GM12878 (cell line): ENCODE data around the gene CDCA5. TPM values are rescaled to one million over a fixed set of nuclear protein-coding genes. Genes with fewer than 3 reads are reported as not detected.

Experiments
- ATAC-seq: fragments of 200-7000 bp; cut with Tn5 transposase; 3 replicates; pipeline ENCODE4 v1.9.1; 2020; ENCODE audit warnings: mild to moderate bottlenecking, moderate library complexity
- BruUV-seq: library from RNA; stranded (reverse); fragments of 400-500 nt; replicated peaks from 2 replicates; lab custom pipeline; 2021; lab: Mats Ljungman, UMichigan
- CTCF ChIA-PET: fragments of 300-600 bp; sonication (Branson Sonifier 250); formaldehyde crosslinking; extraction: SDS; loops from one replicate; lab custom pipeline; 2021; ENCODE audit warnings: inconsistent platforms; lab: Yijun Ruan, JAX
- POLR2A ChIA-PET: fragments of 350-600 bp; formaldehyde crosslinking; extraction: SDS; loops from one replicate; lab custom pipeline; 2021; ENCODE audit warnings: inconsistent platforms; lab: Charles Lee
- RAD21 ChIA-PET: fragments of 300-600 bp; sonication (Branson Sonifier 250); formaldehyde crosslinking; loops from one replicate; lab custom pipeline; 2023; ENCODE audit warnings: antibody characterized with exemption; ENCODE audit not compliant: unreplicated experiment; lab: Charles Lee
- SMC1A ChIA-PET: fragments of 300-600 bp; sonication (Branson Sonifier 250); formaldehyde crosslinking; loops from one replicate; lab custom pipeline; 2023; ENCODE audit not compliant: unreplicated experiment, uncharacterized antibody; lab: Charles Lee
- DNase-seq: peaks from one replicate; pipeline ENCODE4 v3.0.0-alpha.2; 2011; ENCODE audit warnings: low read depth, low spot score
- FAIRE-seq: peaks from 3 replicates; lab custom pipeline; 2011; peaks lifted over from hg19 to GRCh38; lab: Jason Lieb, UNC
- H2AFZ ChIP-seq: 2 replicates; pipeline ENCODE4 v1.6.0; 2011; ENCODE audit warnings: low read depth, low read length, control low read depth; ENCODE audit not compliant: control insufficient read depth
- H3K27ac ChIP-seq: 2 replicates; pipeline ENCODE4 v1.5.1; 2011; ENCODE audit warnings: control low read depth; ENCODE audit not compliant: control insufficient read depth, insufficient read depth
- H3K27me3 ChIP-seq, 2 experiments: replicated peaks in 1 of 2; 2 replicates each; pipeline versions ENCODE4 v1.6.0 to v1.6.1; 2011; ENCODE audit warnings: low read length in 1 of 2; ENCODE audit not compliant: control insufficient read depth in 2 of 2, insufficient read depth in 2 of 2
- H3K36me3 ChIP-seq, 2 experiments: 2 replicates each; pipeline ENCODE4 v1.5.1; 2011; ENCODE audit warnings: low read length in 1 of 2; ENCODE audit not compliant: control insufficient read depth in 2 of 2, insufficient read depth in 2 of 2
- H3K4me1 ChIP-seq: 2 replicates; pipeline ENCODE4 v1.6.1; 2011; ENCODE audit warnings: mild to moderate bottlenecking, low read length, moderate library complexity, mixed read lengths; ENCODE audit not compliant: control insufficient read depth, insufficient read depth
- H3K4me2 ChIP-seq: 2 replicates; pipeline ENCODE4 v1.6.0; 2011; ENCODE audit warnings: control low read depth; ENCODE audit not compliant: control insufficient read depth, insufficient read depth
- H3K4me3 ChIP-seq: fragments of 200-600 bp; sonication (generic); 2 replicates; pipeline ENCODE4 v1.5.1; 2016
- H3K79me2 ChIP-seq: 2 replicates; pipeline ENCODE4 v1.6.0; 2011; ENCODE audit warnings: low read length; ENCODE audit not compliant: control insufficient read depth, insufficient read depth
- H3K9ac ChIP-seq: 2 replicates; pipeline ENCODE4 v1.8.0; 2011; ENCODE audit warnings: low read length, control low read depth, mixed read lengths; ENCODE audit not compliant: control insufficient read depth, insufficient read depth
- H3K9me3 ChIP-seq: replicated peaks from 3 replicates; pipeline ENCODE4 v1.5.1; 2011; ENCODE audit warnings: mild to moderate bottlenecking, low read length; ENCODE audit not compliant: control insufficient read depth, insufficient read depth
- H4K20me1 ChIP-seq: 2 replicates; pipeline ENCODE4 v1.6.0; 2011; ENCODE audit not compliant: control insufficient read depth, insufficient read depth
- ASH2L ChIP-seq: fragments of 300-600, 200-600 bp; sonication (generic); IDR thresholded peaks from 2 replicates; pipeline ENCODE4 v1.6.1; 2017; ENCODE audit warnings: low read depth, mild to moderate bottlenecking, borderline replicate concordance
- EED ChIP-seq: sonication (generic); IDR thresholded peaks from 2 replicates; pipeline ENCODE4 v1.6.1; 2016; ENCODE audit warnings: antibody characterized with exemption, low read depth
- LARP7 ChIP-seq: fragments of 450-650 bp; IDR thresholded peaks from 2 replicates; pipeline ENCODE4 v1.6.1; 2017; ENCODE audit warnings: mild to moderate bottlenecking
- MEF2B ChIP-seq: fragments of 450-650 bp; IDR thresholded peaks from 2 replicates; pipeline ENCODE4 v1.6.1; 2018; ENCODE audit warnings: mild to moderate bottlenecking, moderate library complexity; ENCODE audit not compliant: partially characterized antibody, poor library complexity, severe bottlenecking
- NR2C1 ChIP-seq: fragments of 450-650 bp; IDR thresholded peaks from 2 replicates; pipeline ENCODE4 v1.6.1; 2017; ENCODE audit warnings: antibody characterized with exemption, mild to moderate bottlenecking, moderate library complexity
- RAD21 ChIP-seq: IDR thresholded peaks from 2 replicates; pipeline ENCODE4 v1.6.1; 2011; ENCODE audit warnings: mild to moderate bottlenecking, low read depth, low read length, moderate library complexity; ENCODE audit not compliant: insufficient read depth
- RB1 ChIP-seq: fragments of 450-650 bp; formaldehyde crosslinking; IDR thresholded peaks from 2 replicates; pipeline ENCODE4 v1.6.1; 2017; ENCODE audit warnings: mild to moderate bottlenecking, borderline replicate concordance
- RCOR1 ChIP-seq: conservative IDR thresholded peaks from 2 replicates; pipeline ENCODE4 v1.6.1; 2012; ENCODE audit warnings: low read depth, low read length, improper control_type of control experiment
- SREBF1 ChIP-seq: IDR thresholded peaks from 2 replicates; pipeline ENCODE4 v1.6.1; 2012; ENCODE audit warnings: mild to moderate bottlenecking, low read length
- ZNF622 ChIP-seq: fragments of 450-650 bp; IDR thresholded peaks from 2 replicates; pipeline ENCODE4 v1.6.1; 2017; ENCODE audit warnings: mild to moderate bottlenecking, inconsistent platforms
- WGBS: methylation state at CpG from one replicate; pipeline ENCODE4 v1.1.6; 2016; ENCODE audit warnings: low lambda C conversion rate; ENCODE audit not compliant: insufficient replicate concordance, insufficient coverage; ENCODE audit errors: missing lambda C conversion rate; 5-methylcytosine and 5-hydroxymethylcytosine counted together
- in situ Hi-C: fragments of 300-500 bp; cut with MboI; formaldehyde crosslinking; loops from 9 replicates; pipeline ENCODE4 v1.14.3; 2018; ENCODE audit warnings: mixed read lengths
- intact Hi-C: fragments of 100-400 bp; cut with micrococcal nuclease; formaldehyde crosslinking; loops from one replicate; pipeline ENCODE4 v1.14.2; 2022; ENCODE audit not compliant: unreplicated experiment
- polyA plus RNA-seq, 11 experiments: library from polyadenylated mRNA; depleted of rRNA in 4 of 11; unstranded in 6 of 11; stranded (reverse) in 5 of 11; fragments of >200 nt; fragmentation: Nextera tagmentation in 4 of 11; fragmentation: Illumina TruSeq in 1 of 11; extraction: Ambion mirVana in 4 of 11; extraction: Trizol in 1 of 11; gene quantifications; 1 replicate in 1 of 11; 2 replicates in 10 of 11; pipeline versions ENCODE4 v1.2.1 to v1.2.3, GENCODE V29; 2011 to 2016; ENCODE audit warnings: inconsistent platforms in 2 of 11, missing spikeins in 2 of 11, low read depth in 1 of 11
- total RNA-seq, 4 experiments: library from RNA; depleted of rRNA in 3 of 4; stranded (reverse); fragments of >200 nt in 3 of 4; fragmentation: Illumina TruSeq in 1 of 4; extraction: Trizol in 1 of 4; gene quantifications; 2 replicates each; pipeline versions ENCODE4 v1.2.1 to v1.2.3, GENCODE V29; 2013 to 2021
- TF ChIP-seq, protein P1 (sequence below): IDR thresholded peaks from 2 replicates; pipeline ENCODE4 v1.6.1; 2012; ENCODE audit warnings: low read depth, low read length, improper control_type of control experiment
- TF ChIP-seq, protein P2 (sequence below): fragments of 450-650 bp; formaldehyde crosslinking; IDR thresholded peaks from 2 replicates; pipeline ENCODE4 v1.4.0; 2022; ENCODE audit warnings: mild to moderate bottlenecking, moderate library complexity
- TF ChIP-seq, protein P3 (sequence below): IDR thresholded peaks from 2 replicates; pipeline ENCODE4 v1.6.1; 2011; ENCODE audit warnings: low read depth, low read length, improper control_type of control experiment, borderline replicate concordance
- TF ChIP-seq, protein P4 (sequence below), 3 experiments: IDR thresholded peaks in 2 of 3; conservative IDR thresholded peaks in 1 of 3; 2 replicates each; pipeline ENCODE4 v1.5.1; 2011; ENCODE audit warnings: low read depth in 3 of 3, low read length in 3 of 3, mild to moderate bottlenecking in 3 of 3, control low read depth in 2 of 3, moderate library complexity in 2 of 3, inconsistent platforms in 1 of 3, mixed read lengths in 1 of 3; ENCODE audit not compliant: control insufficient read depth in 2 of 3, insufficient read depth in 1 of 3; ENCODE audit errors: extremely low read depth in 1 of 3
- TF ChIP-seq, protein P5 (sequence below): fragments of 450-650 bp; IDR thresholded peaks from 2 replicates; pipeline ENCODE4 v1.6.1; 2016; ENCODE audit warnings: mild to moderate bottlenecking

Gene CDCA5
- total and polyA plus RNA-seq, 10 of the 15 experiments (the other 5 are each of a cell fraction or from before 2014, with no cell fraction given), result 21.2 to 107 (median 64.9) TPM

DNA sequence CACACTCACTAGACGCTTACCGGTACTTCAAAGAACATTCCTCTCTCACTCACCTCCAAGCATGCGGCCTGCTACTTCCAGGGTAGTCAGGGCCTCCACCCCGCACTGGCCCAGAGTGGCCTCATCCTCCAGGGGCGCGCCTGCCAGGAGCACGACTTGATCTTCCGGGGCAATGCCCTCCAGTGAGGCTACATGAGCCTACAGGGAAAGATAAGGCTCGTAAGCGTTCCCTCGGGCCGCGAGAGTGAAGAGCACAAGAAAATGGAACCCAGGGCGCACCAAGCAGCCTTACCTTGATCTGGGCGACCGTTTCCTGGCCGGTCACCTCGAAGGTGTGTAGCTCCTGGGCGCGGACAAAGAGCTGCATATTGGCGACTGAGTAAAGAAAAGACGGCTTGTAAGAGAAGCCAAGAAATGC, 37.6 kb upstream of the CDCA5 start:
- in situ Hi-C loops (no loop called here), intact Hi-C loops (no loop called here)
- SMC1A ChIA-PET, result interaction anchor here (0.8 to 3.5 kb wide), 10 partner anchors 10 to 317 kb away, joined by 3 to 15 read pairs (median 6); partner anchors contain the start of genes ARL2, BATF2, CAPN1 and SNX15
- H2AFZ ChIP-seq, result no peak overlapping the region
- WGBS, result 2% methylated on average over 22 of the region's 22 CpGs
- H3K9me3 ChIP-seq, result no peaks in the 10 kb centered on the region
- POLR2A ChIA-PET, result interaction anchor here (0.5 to 3.1 kb wide), 23 partner anchors 8 to 807 kb away, joined by 3 to 31 read pairs (median 5); partner anchors contain the start of genes ARL2, CAPN1, CDC42BPG and DPF2
- no peak for DNase-seq
- H3K36me3 ChIP-seq, result peaks cover 14 to 33% of the 10 kb centered on the region in 2 experiments
- peak overlapping the region; percentile 79 for H3K4me2 ChIP-seq
- no peaks in the 10 kb centered on the region for H4K20me1 ChIP-seq
- TF ChIP-seq RAD21, result no peak
- TF ChIP-seq, protein P1, sequence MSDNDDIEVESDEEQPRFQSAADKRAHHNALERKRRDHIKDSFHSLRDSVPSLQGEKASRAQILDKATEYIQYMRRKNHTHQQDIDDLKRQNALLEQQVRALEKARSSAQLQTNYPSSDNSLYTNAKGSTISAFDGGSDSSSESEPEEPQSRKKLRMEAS, result 0 out of 2 replicates have a peak, but pooled peaks have one; percentile 4
- TF ChIP-seq MEF2B, result no peak
- TF ChIP-seq RCOR1, result no peak
- TF ChIP-seq, protein P2, sequence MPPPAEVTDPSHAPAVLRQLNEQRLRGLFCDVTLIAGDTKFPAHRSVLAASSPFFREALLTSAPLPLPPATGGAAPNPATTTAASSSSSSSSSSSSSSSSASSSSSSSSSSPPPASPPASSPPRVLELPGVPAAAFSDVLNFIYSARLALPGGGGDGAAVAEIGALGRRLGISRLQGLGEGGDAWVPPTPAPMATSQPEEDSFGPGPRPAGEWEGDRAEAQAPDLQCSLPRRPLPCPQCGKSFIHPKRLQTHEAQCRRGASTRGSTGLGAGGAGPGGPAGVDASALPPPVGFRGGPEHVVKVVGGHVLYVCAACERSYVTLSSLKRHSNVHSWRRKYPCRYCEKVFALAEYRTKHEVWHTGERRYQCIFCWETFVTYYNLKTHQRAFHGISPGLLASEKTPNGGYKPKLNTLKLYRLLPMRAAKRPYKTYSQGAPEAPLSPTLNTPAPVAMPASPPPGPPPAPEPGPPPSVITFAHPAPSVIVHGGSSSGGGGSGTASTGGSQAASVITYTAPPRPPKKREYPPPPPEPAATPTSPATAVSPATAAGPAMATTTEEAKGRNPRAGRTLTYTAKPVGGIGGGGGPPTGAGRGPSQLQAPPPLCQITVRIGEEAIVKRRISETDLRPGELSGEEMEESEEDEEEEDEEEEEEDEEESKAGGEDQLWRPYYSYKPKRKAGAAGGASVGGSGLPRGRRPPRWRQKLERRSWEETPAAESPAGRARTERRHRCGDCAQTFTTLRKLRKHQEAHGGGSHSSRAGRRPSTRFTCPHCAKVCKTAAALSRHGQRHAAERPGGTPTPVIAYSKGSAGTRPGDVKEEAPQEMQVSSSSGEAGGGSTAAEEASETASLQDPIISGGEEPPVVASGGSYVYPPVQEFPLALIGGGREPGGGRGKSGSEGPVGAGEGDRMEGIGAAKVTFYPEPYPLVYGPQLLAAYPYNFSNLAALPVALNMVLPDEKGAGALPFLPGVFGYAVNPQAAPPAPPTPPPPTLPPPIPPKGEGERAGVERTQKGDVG, result no peak
- TF ChIP-seq, protein P3, sequence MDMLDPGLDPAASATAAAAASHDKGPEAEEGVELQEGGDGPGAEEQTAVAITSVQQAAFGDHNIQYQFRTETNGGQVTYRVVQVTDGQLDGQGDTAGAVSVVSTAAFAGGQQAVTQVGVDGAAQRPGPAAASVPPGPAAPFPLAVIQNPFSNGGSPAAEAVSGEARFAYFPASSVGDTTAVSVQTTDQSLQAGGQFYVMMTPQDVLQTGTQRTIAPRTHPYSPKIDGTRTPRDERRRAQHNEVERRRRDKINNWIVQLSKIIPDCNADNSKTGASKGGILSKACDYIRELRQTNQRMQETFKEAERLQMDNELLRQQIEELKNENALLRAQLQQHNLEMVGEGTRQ, result no peak
- TF ChIP-seq LARP7, result no peak
- TF ChIP-seq ASH2L, result no peak
- TF ChIP-seq ZNF622, result no peak
- TF ChIP-seq, protein P4, sequence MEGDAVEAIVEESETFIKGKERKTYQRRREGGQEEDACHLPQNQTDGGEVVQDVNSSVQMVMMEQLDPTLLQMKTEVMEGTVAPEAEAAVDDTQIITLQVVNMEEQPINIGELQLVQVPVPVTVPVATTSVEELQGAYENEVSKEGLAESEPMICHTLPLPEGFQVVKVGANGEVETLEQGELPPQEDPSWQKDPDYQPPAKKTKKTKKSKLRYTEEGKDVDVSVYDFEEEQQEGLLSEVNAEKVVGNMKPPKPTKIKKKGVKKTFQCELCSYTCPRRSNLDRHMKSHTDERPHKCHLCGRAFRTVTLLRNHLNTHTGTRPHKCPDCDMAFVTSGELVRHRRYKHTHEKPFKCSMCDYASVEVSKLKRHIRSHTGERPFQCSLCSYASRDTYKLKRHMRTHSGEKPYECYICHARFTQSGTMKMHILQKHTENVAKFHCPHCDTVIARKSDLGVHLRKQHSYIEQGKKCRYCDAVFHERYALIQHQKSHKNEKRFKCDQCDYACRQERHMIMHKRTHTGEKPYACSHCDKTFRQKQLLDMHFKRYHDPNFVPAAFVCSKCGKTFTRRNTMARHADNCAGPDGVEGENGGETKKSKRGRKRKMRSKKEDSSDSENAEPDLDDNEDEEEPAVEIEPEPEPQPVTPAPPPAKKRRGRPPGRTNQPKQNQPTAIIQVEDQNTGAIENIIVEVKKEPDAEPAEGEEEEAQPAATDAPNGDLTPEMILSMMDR (IDR thresholded peaks at IDR 0.05 in 2 of 3, conservative IDR thresholded peaks at IDR 0.05 in 1 of 3; ENCODE audit: control insufficient read depth in 2 of 3, extremely low read depth in 1 of 3, insufficient read depth in 1 of 3, low read depth in 3 of 3, low read length in 3 of 3), result 0 out of 6 replicates have a peak, but pooled peaks of 1 of the 3 experiments have one; percentile 1
- no peak for TF ChIP-seq EED
- peak; percentile 33; the same call in 1 of the 2 replicates for TF ChIP-seq NR2C1
- no peak for TF ChIP-seq SREBF1
- TF ChIP-seq RB1, result no peak
- TF ChIP-seq, protein P5, sequence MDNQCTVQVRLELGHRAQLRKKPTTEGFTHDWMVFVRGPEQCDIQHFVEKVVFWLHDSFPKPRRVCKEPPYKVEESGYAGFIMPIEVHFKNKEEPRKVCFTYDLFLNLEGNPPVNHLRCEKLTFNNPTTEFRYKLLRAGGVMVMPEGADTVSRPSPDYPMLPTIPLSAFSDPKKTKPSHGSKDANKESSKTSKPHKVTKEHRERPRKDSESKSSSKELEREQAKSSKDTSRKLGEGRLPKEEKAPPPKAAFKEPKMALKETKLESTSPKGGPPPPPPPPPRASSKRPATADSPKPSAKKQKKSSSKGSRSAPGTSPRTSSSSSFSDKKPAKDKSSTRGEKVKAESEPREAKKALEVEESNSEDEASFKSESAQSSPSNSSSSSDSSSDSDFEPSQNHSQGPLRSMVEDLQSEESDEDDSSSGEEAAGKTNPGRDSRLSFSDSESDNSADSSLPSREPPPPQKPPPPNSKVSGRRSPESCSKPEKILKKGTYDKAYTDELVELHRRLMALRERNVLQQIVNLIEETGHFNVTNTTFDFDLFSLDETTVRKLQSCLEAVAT, result no peak
- TF ChIP-seq, all 136 proteins: peak for 3
- Histone ChIP-seq H3K9ac (peak overlapping the region; percentile 97), H3K27me3 (no peaks in the 10 kb centered on the region), H3K79me2 (peaks cover 49% of the 10 kb centered on the region), H3K4me3 (peak overlapping the region; percentile 85), H3K4me1 (peaks cover 19% of the 10 kb centered on the region), H3K27ac (peak overlapping the region; percentile 80)
- CTCF ChIA-PET, result interaction anchor here (0.7 to 3.1 kb wide), 20 partner anchors 8 to 334 kb away, joined by 3 to 40 read pairs (median 4); partner anchors contain the start of genes ARL2, CAPN1, CDC42BPG and POLA2
- ATAC-seq (peak; percentile 17), FAIRE-seq (no peak)
- RAD21 ChIA-PET, result interaction anchor here (0.8 to 3.3 kb wide), 12 partner anchors 10 to 343 kb away, joined by 3 to 34 read pairs (median 6); partner anchors contain the start of genes ARL2, CAPN1, SAC3D1 and SF1
- BruUV-seq, result no TSS peak
